ENCODE data around the gene FMN1. TPM values are rescaled to one million over a fixed set of nuclear protein-coding genes. Genes with fewer than 3 reads are reported as not detected.

The FMN1 gene
- total and polyA plus RNA-seq, 2 of the 13 experiments (the other 11 are each of a cell fraction or from before 2014, with no cell fraction given): 0.20 to 0.60 TPM

DNA sequence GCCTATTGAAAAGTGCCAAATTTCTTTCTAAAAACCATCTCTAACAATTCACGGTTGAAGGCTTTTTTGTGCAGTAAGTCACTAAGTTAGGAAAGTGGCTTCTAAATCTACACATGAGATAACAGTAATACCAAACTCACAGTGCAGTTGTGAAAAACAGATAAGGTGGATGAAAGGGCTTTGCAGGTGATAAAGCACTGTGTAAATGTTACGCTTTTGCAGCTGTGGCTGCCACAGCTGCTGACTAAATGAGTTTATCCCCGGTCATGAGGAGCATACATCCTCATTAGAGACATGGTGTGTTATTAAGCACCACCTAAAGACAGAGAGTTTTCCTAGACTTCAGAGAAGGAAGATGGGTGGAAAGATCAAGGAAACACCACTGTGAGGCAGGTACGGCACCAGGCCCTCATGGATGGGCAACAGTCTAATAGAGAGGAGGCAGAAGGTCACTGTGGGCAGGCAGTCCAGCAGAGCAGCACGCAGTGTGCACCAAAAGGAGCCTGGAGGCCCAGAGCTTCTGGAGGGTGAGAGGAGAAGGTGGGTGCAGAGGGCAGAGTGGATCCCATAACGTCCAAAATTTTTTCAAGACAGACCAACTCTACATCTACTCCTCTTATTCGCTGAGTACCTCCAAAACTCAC lies 68.5 kb downstream of the FMN1 start:
- intact Hi-C loops (cut with micrococcal nuclease; ENCODE audit: unreplicated experiment): no loop called here
- H3K4me2 ChIP-seq (ENCODE audit: low read depth, low read length): no peak overlapping the region
- ATAC-seq: no peak

More for the DNA sequence above, 68.5 kb downstream of the FMN1 start:
- Histone ChIP-seq H3K36me3 (replicated peaks in 1 of 2; ENCODE audit: control insufficient read depth in 1 of 2, insufficient read depth in 2 of 2, low read length in 2 of 2) (no peaks in the 10 kb centered on the region), H3K4me1 (ENCODE audit: insufficient read depth, low read length) (no peaks in the 10 kb centered on the region), H3K9me3 (ENCODE audit: low read length) (no peaks in the 10 kb centered on the region), H3K27ac (ENCODE audit: extremely low read length, insufficient read depth, low read length) (no peak overlapping the region), H3K9ac (ENCODE audit: insufficient read depth, low read depth, low read length) (no peak overlapping the region), H2AFZ (ENCODE audit: low read length) (no peak overlapping the region), H3K79me2 (ENCODE audit: insufficient read depth, low read length) (no peaks in the 10 kb centered on the region), H3K4me3 (replicated peaks in 1 of 3; ENCODE audit: insufficient read depth in 1 of 3, low read depth in 2 of 3, low read length in 3 of 3) (no peak overlapping the region), H3K27me3 (ENCODE audit: control insufficient read depth in 1 of 2, insufficient read depth in 2 of 2, low read length in 2 of 2) (no peaks in the 10 kb centered on the region), H4K20me1 (ENCODE audit: insufficient read depth, low read length) (no peaks in the 10 kb centered on the region)
- TF ChIP-seq ZNF660 (CRISPR knock-in tag; IDR thresholded peaks at IDR 0.05; ENCODE audit: borderline replicate concordance, low read depth): no peak
- TF ChIP-seq ZNF782 (CRISPR knock-in tag; IDR thresholded peaks at IDR 0.05; ENCODE audit: borderline replicate concordance): no peak
- TF ChIP-seq FOXA3 (CRISPR knock-in tag; IDR thresholded peaks at IDR 0.05): no peak
- TF ChIP-seq TAF1 (CRISPR knock-in tag; IDR thresholded peaks at IDR 0.05): no peak
- TF ChIP-seq TBX2 (CRISPR knock-in tag; IDR thresholded peaks at IDR 0.05; ENCODE audit: borderline replicate concordance): no peak
- no peak for TF ChIP-seq NFRKB (IDR thresholded peaks at IDR 0.05)
- TF ChIP-seq ZNF136 (CRISPR knock-in tag; IDR thresholded peaks at IDR 0.05; ENCODE audit: low read depth): no peak
- TF ChIP-seq HDAC2 (CRISPR knock-in tag; IDR thresholded peaks at IDR 0.05): no peak
- no peak for TF ChIP-seq ZFX (CRISPR knock-in tag; IDR thresholded peaks at IDR 0.05; ENCODE audit: low read depth)
- TF ChIP-seq NR2C2 (CRISPR knock-in tag; IDR thresholded peaks at IDR 0.05; ENCODE audit: borderline replicate concordance): no peak
- TF ChIP-seq, protein P1, sequence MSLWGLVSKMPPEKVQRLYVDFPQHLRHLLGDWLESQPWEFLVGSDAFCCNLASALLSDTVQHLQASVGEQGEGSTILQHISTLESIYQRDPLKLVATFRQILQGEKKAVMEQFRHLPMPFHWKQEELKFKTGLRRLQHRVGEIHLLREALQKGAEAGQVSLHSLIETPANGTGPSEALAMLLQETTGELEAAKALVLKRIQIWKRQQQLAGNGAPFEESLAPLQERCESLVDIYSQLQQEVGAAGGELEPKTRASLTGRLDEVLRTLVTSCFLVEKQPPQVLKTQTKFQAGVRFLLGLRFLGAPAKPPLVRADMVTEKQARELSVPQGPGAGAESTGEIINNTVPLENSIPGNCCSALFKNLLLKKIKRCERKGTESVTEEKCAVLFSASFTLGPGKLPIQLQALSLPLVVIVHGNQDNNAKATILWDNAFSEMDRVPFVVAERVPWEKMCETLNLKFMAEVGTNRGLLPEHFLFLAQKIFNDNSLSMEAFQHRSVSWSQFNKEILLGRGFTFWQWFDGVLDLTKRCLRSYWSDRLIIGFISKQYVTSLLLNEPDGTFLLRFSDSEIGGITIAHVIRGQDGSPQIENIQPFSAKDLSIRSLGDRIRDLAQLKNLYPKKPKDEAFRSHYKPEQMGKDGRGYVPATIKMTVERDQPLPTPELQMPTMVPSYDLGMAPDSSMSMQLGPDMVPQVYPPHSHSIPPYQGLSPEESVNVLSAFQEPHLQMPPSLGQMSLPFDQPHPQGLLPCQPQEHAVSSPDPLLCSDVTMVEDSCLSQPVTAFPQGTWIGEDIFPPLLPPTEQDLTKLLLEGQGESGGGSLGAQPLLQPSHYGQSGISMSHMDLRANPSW (CRISPR knock-in tag; IDR thresholded peaks at IDR 0.05; ENCODE audit: borderline replicate concordance): no peak
- TF ChIP-seq TOE1 (CRISPR knock-in tag; IDR thresholded peaks at IDR 0.05): no peak
- no peak for TF ChIP-seq ZFP82 (CRISPR knock-in tag; IDR thresholded peaks at IDR 0.05; ENCODE audit: borderline replicate concordance)
- TF ChIP-seq, protein P2, sequence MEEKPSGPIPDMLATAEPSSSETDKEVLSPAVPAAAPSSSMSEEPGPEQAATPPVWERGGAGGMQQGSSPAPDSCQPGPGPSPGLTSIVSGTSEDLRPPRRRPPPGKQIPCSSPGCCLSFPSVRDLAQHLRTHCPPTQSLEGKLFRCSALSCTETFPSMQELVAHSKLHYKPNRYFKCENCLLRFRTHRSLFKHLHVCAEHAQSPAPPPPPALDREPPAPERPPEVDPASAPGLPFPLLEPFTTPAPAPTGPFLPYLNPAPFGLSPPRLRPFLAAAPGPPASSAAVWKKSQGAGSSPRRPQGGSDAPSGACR (CRISPR knock-in tag; IDR thresholded peaks at IDR 0.05): no peak
- TF ChIP-seq ZEB1 (IDR thresholded peaks at IDR 0.05; ENCODE audit: insufficient replicate concordance, low read depth): no peak
- no peak for TF ChIP-seq MAFK (conservative IDR thresholded peaks at IDR 0.05 in 1 of 2, IDR thresholded peaks at IDR 0.05 in 1 of 2; ENCODE audit: low read length in 2 of 2)
- TF ChIP-seq MYNN (CRISPR knock-in tag; IDR thresholded peaks at IDR 0.05; ENCODE audit: low read depth): no peak
- TF ChIP-seq ZNF510 (CRISPR knock-in tag; IDR thresholded peaks at IDR 0.05; ENCODE audit: low read depth): no peak
- DNase-seq (ENCODE audit: low spot score) (no peak), FAIRE-seq (no peak)
- POLR2A ChIA-PET: no interaction called here
- in situ Hi-C loops (cut with HindIII; ENCODE audit: extremely low pct_ligation_motif_present, low pct_unique_long_range_greater_than_20kb): no loop called here
- CTCF ChIA-PET (ENCODE audit: low intra/inter-chr PET ratio, low total read pairs): no interaction called here
- no TSS peak for BruUV-seq (replicated peaks)
- WGBS (ENCODE audit: low lambda C conversion rate): 9% methylated on average over 7 of the region's 7 CpGs

Data from HepG2 (cell line).